ENCODE measurements around the gene RBM20.

RBM20 gene

GRCh38 chr10:110880012-110880411, 235.9 kb downstream of the RBM20 start:
- no peak for DNase-seq

GRCh38 chr10:110881247-110881646, 237.1 kb downstream of the RBM20 start:
- DNase-seq: no peak

GRCh38 chr10:110881905-110882304, 237.8 kb downstream of the RBM20 start:
- DNase-seq: no peak

- DNase-seq: peak; percentile 26
These were observed 239.8 kb downstream of the RBM20 start for GRCh38 chr10:110883924-110884323.

GRCh38 chr10:110885932-110886674, 242.0 kb downstream of the RBM20 start:
- no peak for DNase-seq

GRCh38 chr10:110887560-110887959, 243.4 kb downstream of the RBM20 start:
- DNase-seq: no peak

Measured in CD4-positive, alpha-beta T cell treated with Interleukin-17A for 1 hour (primary cell).